ENCODE results near the gene SEC22B.
"Not testable (repeated sequence)": the region's sequence is repeated elsewhere in the genome, so short reads cannot be mapped to it uniquely, and the experiment has no call there.

SEC22B gene

GRCh38 chr1:120144626-120145025 is 31.7 kb downstream of the SEC22B start:
- not testable (repeated sequence) for DNase-seq

GRCh38 chr1:120144169-120144568 is 32.2 kb downstream of the SEC22B start:
- DNase-seq: not testable (repeated sequence)

GRCh38 chr1:120143334-120143733 is 33.0 kb downstream of the SEC22B start:
- DNase-seq: not testable (repeated sequence)

GRCh38 chr1:120142512-120143263 is 33.6 kb downstream of the SEC22B start:
- DNase-seq: not testable (repeated sequence)

- DNase-seq: not testable (repeated sequence)
Observed at GRCh38 chr1:120141865-120142264, 34.5 kb downstream of the SEC22B start.

GRCh38 chr1:120140656-120141265 is 35.6 kb downstream of the SEC22B start:
- not testable (repeated sequence) for DNase-seq

- DNase-seq: not testable (repeated sequence)
Observed at GRCh38 chr1:120136086-120136485, 40.2 kb downstream of the SEC22B start.

GRCh38 chr1:120133928-120134325 is 42.4 kb downstream of the SEC22B start:
- not testable (repeated sequence) for DNase-seq

- no peak for DNase-seq
Observed at GRCh38 chr1:120133228-120133927, 42.9 kb downstream of the SEC22B start.

- DNase-seq: not testable (repeated sequence)
Observed at GRCh38 chr1:120132406-120132763, 43.9 kb downstream of the SEC22B start.

GRCh38 chr1:120131611-120132405 is 44.5 kb downstream of the SEC22B start:
- DNase-seq: not testable (repeated sequence)

GRCh38 chr1:120127921-120128320 is 48.4 kb downstream of the SEC22B start:
- not testable (repeated sequence) for DNase-seq

- DNase-seq: not testable (repeated sequence)
Observed at GRCh38 chr1:120126216-120126615, 50.1 kb downstream of the SEC22B start.

GRCh38 chr1:120124628-120125027 is 51.7 kb downstream of the SEC22B start:
- not testable (repeated sequence) for DNase-seq

- not testable (repeated sequence) for DNase-seq
Observed at GRCh38 chr1:120123813-120124510, 52.4 kb downstream of the SEC22B start.

- not testable (repeated sequence) for DNase-seq
Observed at GRCh38 chr1:120122262-120122893, 53.9 kb downstream of the SEC22B start.

GRCh38 chr1:120121830-120122229 is 54.5 kb downstream of the SEC22B start:
- DNase-seq: not testable (repeated sequence)

GRCh38 chr1:120120525-120120924 is 55.8 kb downstream of the SEC22B start:
- DNase-seq: not testable (repeated sequence)

- DNase-seq: not testable (repeated sequence)
Observed at GRCh38 chr1:120117371-120118177, 58.7 kb downstream of the SEC22B start.

- not testable (repeated sequence) for DNase-seq
Observed at GRCh38 chr1:120116094-120116493, 60.2 kb downstream of the SEC22B start.

- not testable (repeated sequence) for DNase-seq
Observed at GRCh38 chr1:120113134-120113533, 63.2 kb downstream of the SEC22B start.

Data from NCI-H1436 (cell line).